ENCODE measurements around the gene ROBO4. TPM values are rescaled to one million over a fixed set of nuclear protein-coding genes. Genes with fewer than 3 reads are reported as not detected.
A peak's percentile ranks its signal among the peaks of the same experiment; 100 is the strongest.

Gene ROBO4
- total and polyA plus RNA-seq, 2 of the 13 experiments (the other 11 are each of a cell fraction or from before 2014, with no cell fraction given): 0.07 to 1.1 TPM

DNA sequence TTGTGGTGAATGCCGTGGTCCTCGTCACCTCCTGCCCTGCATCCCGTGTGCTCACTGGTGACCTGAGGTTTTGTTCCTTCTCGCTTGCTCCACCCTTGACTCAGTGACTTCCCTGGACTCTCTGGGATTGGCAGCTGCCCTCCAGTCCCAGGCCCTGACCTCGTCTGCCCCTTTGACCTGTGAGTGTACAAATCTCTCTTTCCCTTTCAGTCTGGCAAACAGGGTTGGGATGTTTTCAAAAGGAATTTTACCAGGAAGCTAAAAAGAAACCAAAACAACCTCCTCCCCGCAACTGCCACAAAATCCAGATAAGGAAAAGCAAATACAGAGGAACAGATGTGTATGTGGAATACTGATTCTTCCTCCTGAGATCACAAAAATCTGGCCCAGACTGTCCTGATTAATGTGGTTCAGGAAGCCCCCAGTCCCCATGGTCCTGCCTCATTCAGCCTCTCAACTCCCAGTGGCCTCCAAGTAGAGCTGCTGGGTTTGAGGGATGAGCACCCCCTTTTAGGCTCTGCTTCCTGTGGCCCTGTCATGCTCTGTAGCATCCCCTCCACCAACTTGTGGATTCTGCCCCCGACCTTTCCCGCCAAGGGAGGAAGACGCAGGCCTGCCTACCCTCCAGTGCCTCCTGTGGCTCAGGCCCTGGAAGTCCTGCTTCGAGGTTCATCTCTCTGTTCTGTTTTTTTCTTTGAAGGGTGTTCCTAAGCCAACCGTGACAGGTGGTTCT is 15.2 kb downstream of the ROBO4 start (continued):
- no peak; the same call in 1 of the 2 replicates for TF ChIP-seq ZNF142 (CRISPR knock-in tag; IDR thresholded peaks at IDR 0.05)
- peak; percentile 35; the same call in 1 of the 2 replicates for TF ChIP-seq ETV5 (CRISPR knock-in tag; IDR thresholded peaks at IDR 0.05; ENCODE audit: borderline replicate concordance)
- TF ChIP-seq GPN1 (CRISPR knock-in tag; IDR thresholded peaks at IDR 0.05; ENCODE audit: borderline replicate concordance): no peak
- no peak; the same call in 1 of the 2 replicates for TF ChIP-seq HNF4G (IDR thresholded peaks at IDR 0.05; ENCODE audit: borderline replicate concordance, low read depth, low read length)
- peak; percentile 51; the same call in 1 of the 2 replicates for TF ChIP-seq HNF4G (CRISPR knock-in tag; IDR thresholded peaks at IDR 0.05; ENCODE audit: borderline replicate concordance, low read depth)
- TF ChIP-seq ZNF629 (CRISPR knock-in tag; conservative IDR thresholded peaks at IDR 0.05): 0 out of 2 replicates have a peak, but pooled peaks have one; percentile 24
- TF ChIP-seq, protein P1, sequence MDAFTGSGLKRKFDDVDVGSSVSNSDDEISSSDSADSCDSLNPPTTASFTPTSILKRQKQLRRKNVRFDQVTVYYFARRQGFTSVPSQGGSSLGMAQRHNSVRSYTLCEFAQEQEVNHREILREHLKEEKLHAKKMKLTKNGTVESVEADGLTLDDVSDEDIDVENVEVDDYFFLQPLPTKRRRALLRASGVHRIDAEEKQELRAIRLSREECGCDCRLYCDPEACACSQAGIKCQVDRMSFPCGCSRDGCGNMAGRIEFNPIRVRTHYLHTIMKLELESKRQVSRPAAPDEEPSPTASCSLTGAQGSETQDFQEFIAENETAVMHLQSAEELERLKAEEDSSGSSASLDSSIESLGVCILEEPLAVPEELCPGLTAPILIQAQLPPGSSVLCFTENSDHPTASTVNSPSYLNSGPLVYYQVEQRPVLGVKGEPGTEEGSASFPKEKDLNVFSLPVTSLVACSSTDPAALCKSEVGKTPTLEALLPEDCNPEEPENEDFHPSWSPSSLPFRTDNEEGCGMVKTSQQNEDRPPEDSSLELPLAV (CRISPR knock-in tag; conservative IDR thresholded peaks at IDR 0.05; ENCODE audit: low read depth): no peak
- no peak for TF ChIP-seq ZFP82 (CRISPR knock-in tag; IDR thresholded peaks at IDR 0.05; ENCODE audit: borderline replicate concordance)
- no peak for TF ChIP-seq POLR2AphosphoS5 (IDR thresholded peaks at IDR 0.05; ENCODE audit: low read depth, low read length)
- TF ChIP-seq CEBPG (CRISPR knock-in tag; IDR thresholded peaks at IDR 0.05): peak; percentile 35; the same call in 1 of the 2 replicates
- TF ChIP-seq ARNTL (CRISPR knock-in tag; IDR thresholded peaks at IDR 0.05): peak; percentile 46; the same call in 1 of the 2 replicates
- TF ChIP-seq XBP1 (CRISPR knock-in tag; IDR thresholded peaks at IDR 0.05): no peak
- TF ChIP-seq, protein P2, sequence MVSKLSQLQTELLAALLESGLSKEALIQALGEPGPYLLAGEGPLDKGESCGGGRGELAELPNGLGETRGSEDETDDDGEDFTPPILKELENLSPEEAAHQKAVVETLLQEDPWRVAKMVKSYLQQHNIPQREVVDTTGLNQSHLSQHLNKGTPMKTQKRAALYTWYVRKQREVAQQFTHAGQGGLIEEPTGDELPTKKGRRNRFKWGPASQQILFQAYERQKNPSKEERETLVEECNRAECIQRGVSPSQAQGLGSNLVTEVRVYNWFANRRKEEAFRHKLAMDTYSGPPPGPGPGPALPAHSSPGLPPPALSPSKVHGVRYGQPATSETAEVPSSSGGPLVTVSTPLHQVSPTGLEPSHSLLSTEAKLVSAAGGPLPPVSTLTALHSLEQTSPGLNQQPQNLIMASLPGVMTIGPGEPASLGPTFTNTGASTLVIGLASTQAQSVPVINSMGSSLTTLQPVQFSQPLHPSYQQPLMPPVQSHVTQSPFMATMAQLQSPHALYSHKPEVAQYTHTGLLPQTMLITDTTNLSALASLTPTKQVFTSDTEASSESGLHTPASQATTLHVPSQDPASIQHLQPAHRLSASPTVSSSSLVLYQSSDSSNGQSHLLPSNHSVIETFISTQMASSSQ (IDR thresholded peaks at IDR 0.05; ENCODE audit: low read depth): no peak
- TF ChIP-seq, protein P2 (CRISPR knock-in tag; IDR thresholded peaks at IDR 0.05; ENCODE audit: borderline replicate concordance): peak; percentile 34; the same call in 1 of the 2 replicates
- TF ChIP-seq ZNF121 (CRISPR knock-in tag; IDR thresholded peaks at IDR 0.05): peak; percentile 24; the same call in 1 of the 2 replicates
- no peak for TF ChIP-seq ZNF660 (CRISPR knock-in tag; IDR thresholded peaks at IDR 0.05; ENCODE audit: borderline replicate concordance, low read depth)
- no peak for TF ChIP-seq FOXA1 (IDR thresholded peaks at IDR 0.05)
- peak; percentile 64 for TF ChIP-seq FOXA1 (CRISPR knock-in tag; IDR thresholded peaks at IDR 0.05)
- peak; percentile 62 for TF ChIP-seq ZNF501 (CRISPR knock-in tag; IDR thresholded peaks at IDR 0.05)

Data from HepG2 (cell line).